HG03378 (cell line): Measurements from ENCODE around the gene DOCK4.
"Not testable (repeated sequence)": the region's sequence is repeated elsewhere in the genome, so short reads cannot be mapped to it uniquely, and the experiment has no call there.

Source experiments
- ATAC-seq: cut with Tn5 transposase; IDR thresholded peaks from one replicate; pipeline ENCODE4 v1.9.1; 2021; ENCODE audit warnings: mild to moderate bottlenecking, moderate library complexity; ENCODE audit not compliant: unreplicated experiment

Gene DOCK4

GRCh38 chr7:111960984-111961383 lies 245.2 kb downstream of the DOCK4 start:
- ATAC-seq: no peak

GRCh38 chr7:111958896-111959295 lies 247.3 kb downstream of the DOCK4 start:
- ATAC-seq: no peak

GRCh38 chr7:111958431-111958830 lies 247.8 kb downstream of the DOCK4 start:
- no peak for ATAC-seq

GRCh38 chr7:111955616-111956015 lies 250.6 kb downstream of the DOCK4 start:
- ATAC-seq: no peak

- ATAC-seq: no peak
Observed at GRCh38 chr7:111954474-111955381, 251.5 kb downstream of the DOCK4 start.

GRCh38 chr7:111954056-111954455 lies 252.1 kb downstream of the DOCK4 start:
- ATAC-seq: no peak

GRCh38 chr7:111953611-111954010 lies 252.6 kb downstream of the DOCK4 start:
- peak; percentile 80 for ATAC-seq

- ATAC-seq: no peak
Observed at GRCh38 chr7:111952783-111953182, 253.4 kb downstream of the DOCK4 start.

GRCh38 chr7:111951052-111951451 lies 255.1 kb downstream of the DOCK4 start:
- no peak for ATAC-seq

- ATAC-seq: no peak
Observed at GRCh38 chr7:111942450-111943081, 263.6 kb downstream of the DOCK4 start.

GRCh38 chr7:111937163-111937562 lies 269.0 kb downstream of the DOCK4 start:
- ATAC-seq: no peak

GRCh38 chr7:111933609-111934008 lies 272.6 kb downstream of the DOCK4 start:
- no peak for ATAC-seq

GRCh38 chr7:111931958-111932357 lies 274.2 kb downstream of the DOCK4 start:
- no peak for ATAC-seq

GRCh38 chr7:111931016-111931517 lies 275.1 kb downstream of the DOCK4 start:
- no peak for ATAC-seq

- ATAC-seq: no peak
Observed at GRCh38 chr7:111929264-111929663, 276.9 kb downstream of the DOCK4 start.

- no peak for ATAC-seq
Observed at GRCh38 chr7:111927353-111928019, 278.7 kb downstream of the DOCK4 start.

- ATAC-seq: no peak
Observed at GRCh38 chr7:111920329-111920728, 285.9 kb downstream of the DOCK4 start.

- ATAC-seq: no peak
Observed at GRCh38 chr7:111919631-111920179, 286.5 kb downstream of the DOCK4 start.

GRCh38 chr7:111919164-111919563 lies 287.0 kb downstream of the DOCK4 start:
- no peak for ATAC-seq

- ATAC-seq: no peak
Observed at GRCh38 chr7:111918461-111918860, 287.7 kb downstream of the DOCK4 start.

GRCh38 chr7:111917404-111917803 lies 288.8 kb downstream of the DOCK4 start:
- not testable (repeated sequence) for ATAC-seq
